GM19043 (cell line): ENCODE data around the gene CPLX1.

Source experiments
- ATAC-seq: cut with Tn5 transposase; IDR thresholded peaks from one replicate; pipeline ENCODE4 v1.9.1; 2021; ENCODE audit warnings: low read depth; ENCODE audit not compliant: unreplicated experiment

Gene CPLX1

GRCh38 chr4:834368-835147 is 8.6 kb upstream of the CPLX1 start:
- ATAC-seq = no peak

DNA sequence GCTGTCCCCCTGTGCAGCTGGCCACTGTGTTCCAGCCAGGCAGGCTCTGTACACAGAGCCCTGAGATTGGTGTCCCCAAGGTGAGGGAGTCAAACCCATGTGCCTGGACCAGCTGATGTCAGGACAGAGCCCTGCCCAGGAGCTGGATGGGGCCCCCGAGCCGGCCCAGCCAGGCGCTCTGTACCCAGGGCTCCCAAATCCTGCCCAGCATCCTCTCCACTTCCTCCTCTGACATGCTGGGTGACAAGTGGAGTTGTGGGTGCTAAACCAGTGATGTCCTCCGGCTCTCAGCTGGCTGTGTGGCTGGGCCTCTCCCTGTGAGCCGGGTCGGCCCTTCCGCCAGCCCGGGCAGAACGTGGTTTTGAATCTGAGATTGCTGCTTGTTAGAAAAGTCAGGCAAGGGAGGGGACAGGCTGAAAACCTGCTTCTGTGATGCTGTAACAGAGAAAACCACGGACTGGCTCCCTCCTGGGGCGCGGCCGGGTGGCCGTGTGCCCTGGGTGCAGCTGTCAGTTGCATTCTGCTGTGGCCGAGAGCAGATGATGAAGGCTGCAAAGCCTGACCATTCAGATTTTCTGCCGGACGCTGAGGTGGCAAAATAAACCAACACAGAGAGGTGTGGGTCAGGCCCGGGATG is 7.9 kb upstream of the CPLX1 start:
- ATAC-seq = no peak

GRCh38 chr4:833156-833555 is 7.2 kb upstream of the CPLX1 start:
- no peak for ATAC-seq

- ATAC-seq = no peak
Observed at GRCh38 chr4:832536-832935, 6.6 kb upstream of the CPLX1 start.

- no peak for ATAC-seq
Observed at GRCh38 chr4:832108-832507, 6.2 kb upstream of the CPLX1 start.

DNA sequence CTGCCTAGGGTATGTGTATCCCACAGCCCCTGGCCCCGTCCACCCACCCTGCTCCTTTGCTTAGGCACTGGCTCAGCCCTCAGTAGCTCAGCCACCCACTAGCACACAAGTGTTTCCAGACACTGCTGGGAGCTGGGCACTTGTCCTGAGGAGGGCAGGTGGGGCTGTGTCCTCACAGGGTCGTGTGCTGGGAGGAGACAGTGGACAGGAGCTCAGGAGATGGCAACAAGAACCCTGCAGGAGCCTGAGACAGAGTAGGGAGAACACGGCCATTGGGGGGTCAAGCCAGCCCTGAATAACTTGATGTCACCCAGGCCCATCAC is 5.5 kb upstream of the CPLX1 start:
- ATAC-seq = no peak

GRCh38 chr4:830601-831482 is 4.9 kb upstream of the CPLX1 start:
- no peak for ATAC-seq

- ATAC-seq = no peak
Observed at GRCh38 chr4:829761-830600, 4.1 kb upstream of the CPLX1 start.

DNA sequence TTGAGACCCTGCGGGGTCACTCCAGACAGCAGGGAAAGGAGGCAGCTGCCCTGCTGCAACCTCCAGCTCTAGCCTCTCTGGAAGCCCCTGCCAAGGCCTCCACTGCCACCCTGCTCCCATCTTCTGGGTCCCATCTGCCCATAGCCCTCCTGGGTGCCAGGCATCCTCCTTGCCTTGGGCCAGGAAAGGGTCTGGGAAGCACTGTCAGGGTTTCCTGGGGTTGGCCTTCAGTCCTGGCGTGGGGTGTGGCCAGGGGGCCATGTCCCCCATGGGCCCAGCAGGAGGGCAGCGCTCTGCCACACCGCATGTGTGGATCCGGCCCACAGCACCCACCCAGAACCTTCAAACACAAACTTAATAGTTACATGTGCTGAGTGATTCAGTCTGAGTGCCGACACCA is 3.4 kb upstream of the CPLX1 start:
- ATAC-seq = no peak

DNA sequence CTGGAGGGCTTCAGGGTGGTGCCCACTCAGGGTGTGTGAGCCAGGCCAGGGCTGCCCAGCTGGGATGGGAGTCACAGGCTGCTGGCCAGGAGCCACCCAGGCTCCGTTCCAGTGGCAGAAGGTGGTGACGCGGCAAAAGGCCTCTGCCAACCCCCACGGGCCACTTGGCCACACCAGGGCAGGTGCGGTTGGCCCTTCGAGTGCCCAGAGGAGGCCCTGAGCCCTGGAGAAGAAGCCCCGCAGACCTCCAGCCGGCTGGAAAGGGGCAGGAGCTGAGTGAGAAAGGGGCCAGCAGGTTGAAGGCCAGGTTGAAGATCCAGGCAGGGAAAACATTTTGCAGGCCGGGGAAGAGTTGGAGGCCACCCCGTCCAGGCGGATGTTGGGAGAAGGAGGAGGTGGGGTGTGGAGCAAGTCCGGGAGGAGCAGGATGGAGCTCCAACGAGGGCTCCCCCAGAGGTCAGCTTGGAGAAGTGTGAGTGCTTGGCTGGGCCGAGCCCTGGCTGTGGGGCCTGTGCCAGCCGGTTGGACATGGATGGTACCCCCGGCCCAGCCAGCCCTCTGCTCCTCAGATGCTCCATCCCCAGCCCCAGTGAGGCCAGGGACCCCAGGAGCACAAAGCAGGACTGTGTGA is 2.8 kb upstream of the CPLX1 start:
- ATAC-seq = no peak

DNA sequence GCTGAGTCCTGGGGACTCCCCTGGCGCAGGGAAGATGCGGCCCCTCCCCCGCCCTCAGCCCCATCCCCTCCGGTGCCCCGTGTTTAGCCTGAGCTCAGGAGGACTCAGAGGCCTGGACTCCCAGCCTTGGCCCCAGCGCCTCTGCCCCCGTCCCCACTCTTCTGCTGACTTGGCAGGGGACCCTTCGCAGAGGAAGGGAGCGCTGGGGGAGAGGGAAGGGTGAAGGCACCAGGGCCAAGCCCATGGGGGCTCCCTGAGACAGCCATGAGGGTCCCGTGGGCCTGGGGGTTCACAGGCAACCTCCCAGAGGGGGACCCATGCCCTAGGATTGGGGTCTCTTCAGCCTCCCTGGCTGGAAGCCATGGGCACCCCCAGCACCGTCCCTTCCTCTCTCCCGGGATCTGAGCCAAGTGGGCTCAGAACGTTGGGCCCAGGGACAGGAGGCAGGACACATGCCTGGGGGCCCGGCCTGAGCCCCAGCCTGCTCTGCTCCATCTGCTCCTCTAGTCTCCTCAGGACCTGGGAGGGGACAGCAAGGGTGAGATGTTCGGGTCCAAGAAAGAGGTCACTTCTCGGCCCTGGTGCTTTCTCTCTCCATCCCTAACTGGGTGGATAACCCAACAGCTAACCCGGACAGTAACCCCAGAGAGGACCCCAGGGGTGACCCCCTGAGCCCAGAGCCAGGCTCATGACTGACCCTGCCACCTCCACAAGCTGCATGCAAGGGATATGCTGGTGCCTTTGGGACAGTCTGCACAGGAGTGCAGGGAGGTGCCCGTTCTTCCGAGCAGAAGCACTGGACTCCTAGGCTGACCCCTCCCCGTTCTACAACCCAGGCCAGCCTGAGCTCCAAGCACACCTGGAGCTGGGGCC is 1.5 kb upstream of the CPLX1 start:
- ATAC-seq = no peak

DNA sequence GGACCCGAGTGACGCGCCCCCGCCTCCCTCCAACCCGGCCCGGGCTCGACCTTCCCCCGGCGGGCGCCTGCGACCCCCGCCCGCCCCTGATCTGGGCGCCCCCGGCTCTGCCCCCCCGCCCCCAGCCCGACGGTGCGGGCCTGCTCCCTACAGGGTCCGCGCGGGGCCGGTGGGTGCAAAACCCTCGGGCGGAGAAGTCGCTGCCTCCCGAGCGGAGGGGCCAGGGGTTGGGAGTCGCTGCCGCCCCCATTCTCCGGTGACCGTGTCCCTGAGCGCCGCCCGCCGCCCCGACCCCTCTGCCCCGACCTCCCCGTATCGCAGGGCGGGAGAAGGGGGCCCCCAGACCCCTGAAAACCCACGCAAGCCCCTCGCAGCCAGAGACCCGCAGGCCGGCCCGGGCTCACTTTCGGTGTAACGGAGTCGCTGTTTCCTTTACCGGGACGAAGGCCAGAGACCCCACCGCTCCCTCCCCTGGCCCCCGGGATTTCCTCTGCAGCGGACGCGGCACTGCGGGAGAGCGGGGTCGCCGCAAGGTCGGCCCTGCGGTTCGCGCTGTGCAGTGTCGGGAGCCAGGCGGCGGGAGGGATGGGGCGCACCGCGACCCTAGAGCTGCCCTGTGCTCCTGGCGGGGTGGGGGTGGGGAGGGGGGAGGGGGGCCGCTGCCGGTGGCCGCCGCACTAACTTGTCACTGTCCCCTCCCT is 729 bp upstream of the CPLX1 start:
- no peak for ATAC-seq

DNA sequence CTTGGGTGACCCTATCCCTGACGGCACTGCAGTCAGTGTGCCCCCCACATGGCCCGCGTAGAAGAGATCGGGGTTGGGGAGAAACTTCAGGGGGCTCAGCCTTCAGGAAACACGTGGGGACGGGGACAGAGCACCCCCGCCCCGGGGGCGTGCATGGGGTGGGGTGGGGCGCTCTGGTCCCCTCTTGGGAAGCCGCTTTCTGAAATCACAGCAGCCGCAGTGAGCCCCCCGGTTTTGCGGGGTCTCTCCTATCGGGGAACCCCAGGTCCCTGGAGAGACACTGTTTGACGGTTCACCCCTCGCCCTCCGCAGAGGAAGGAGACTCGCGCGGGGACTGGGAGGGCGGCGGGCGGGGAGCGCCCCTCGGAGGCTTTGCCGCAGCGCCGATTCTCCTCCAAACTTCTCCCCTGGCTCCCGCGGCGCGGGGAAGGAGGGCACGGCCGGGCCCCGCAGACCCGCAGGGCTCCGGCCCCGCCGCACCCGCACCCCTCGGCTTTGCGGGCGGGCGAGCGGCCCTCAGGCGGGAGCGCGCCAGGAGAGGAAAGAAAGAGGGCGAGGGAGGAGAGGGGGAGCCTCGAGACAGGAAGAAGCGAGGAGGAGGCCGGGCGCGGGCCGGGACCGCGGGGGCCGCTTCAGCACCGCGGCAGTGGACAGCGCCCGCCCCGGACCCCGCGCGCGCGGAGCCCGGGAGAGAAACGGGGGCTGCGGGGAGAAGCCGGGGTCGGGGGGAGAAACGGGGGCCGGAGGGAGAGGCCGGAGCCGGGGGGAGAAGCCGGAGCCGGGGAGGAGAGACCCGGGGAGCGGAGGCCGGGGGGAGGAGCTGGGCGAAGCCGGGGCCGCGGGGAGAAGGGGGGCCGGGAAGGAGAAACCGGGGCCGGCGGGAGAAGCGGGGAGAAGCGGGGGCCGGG is 612 bp downstream of the CPLX1 start:
- ATAC-seq = no peak

GRCh38 chr4:824461-825062 is 1.4 kb downstream of the CPLX1 start:
- ATAC-seq = no peak

GRCh38 chr4:823761-824460 is 2.0 kb downstream of the CPLX1 start:
- ATAC-seq = no peak

GRCh38 chr4:823176-823760 is 2.7 kb downstream of the CPLX1 start:
- no peak for ATAC-seq
